Cardiac muscle cell (in vitro differentiated cells and primary cell): ENCODE results near the gene ATP2B1. TPM values are rescaled to one million over a fixed set of nuclear protein-coding genes. Genes with fewer than 3 reads are reported as not detected.

Experiments used
- DNase-seq, 2 donors: peaks; one replicate each; pipeline versions ENCODE4 v3.0.0 to v3.0.0-alpha.2; 2010 to 2017; ENCODE audit warnings: low read depth in 1 of 2, low spot score in 1 of 2
- H3K27ac ChIP-seq: fragments of 200-600 bp; sonication (generic); 2 replicates; pipeline ENCODE4 v1.5.1; 2016
- H3K27me3 ChIP-seq: fragments of 200-600 bp; sonication (generic); 2 replicates; pipeline ENCODE4 v1.6.0; 2016; ENCODE audit warnings: control low read depth
- H3K36me3 ChIP-seq: fragments of 200-600 bp; sonication (generic); 2 replicates; pipeline ENCODE4 v1.5.1; 2016; ENCODE audit warnings: control low read depth
- H3K4me1 ChIP-seq: fragments of 200-600 bp; sonication (generic); 2 replicates; pipeline ENCODE4 v1.8.1; 2017; ENCODE audit warnings: low read depth, mild to moderate bottlenecking, mixed run types
- H3K4me3 ChIP-seq: fragments of 200-600 bp; sonication (generic); 2 replicates; pipeline ENCODE4 v1.5.1; 2016; ENCODE audit warnings: mild to moderate bottlenecking
- H3K9me3 ChIP-seq: fragments of 200-600 bp; sonication (generic); 2 replicates; pipeline ENCODE4 v1.5.1; 2017; ENCODE audit warnings: low read depth, mild to moderate bottlenecking, control low read depth
- CTCF ChIP-seq: IDR thresholded peaks from 2 replicates; pipeline ENCODE4 v1.5.1; 2012; ENCODE audit warnings: low read depth, mild to moderate bottlenecking, low read length
- polyA plus RNA-seq: library from polyadenylated mRNA; unstranded; fragments of >200 nt; fragmentation: Nextera tagmentation; extraction: Ambion mirVana; gene quantifications from 2 replicates; pipeline ENCODE4 v1.2.1, GENCODE V29; 2016
- total RNA-seq: library from RNA; depleted of rRNA; stranded (reverse); fragments of >200 nt; gene quantifications from 2 replicates; pipeline ENCODE4 v1.2.3, GENCODE V29; 2016

Gene ATP2B1
- total and polyA plus RNA-seq, 2 experiments from 2014 or later, result 29.0 to 41.5 TPM

- Histone ChIP-seq H3K36me3 (no peaks in the 10 kb centered on the region), H3K4me3 (peak overlapping the region; percentile 96), H3K4me1 (no peaks in the 10 kb centered on the region), H3K9me3 (no peaks in the 10 kb centered on the region), H3K27ac (no peak overlapping the region), H3K27me3 (no peaks in the 10 kb centered on the region)
- TF ChIP-seq CTCF, result no peak
- DNase-seq, result no peak
Measured at GRCh38 chr12:89710873-89711750, 2.5 kb upstream of the ATP2B1 start.

GRCh38 chr12:89709995-89710872, 1.6 kb upstream of the ATP2B1 start:
- no peak for DNase-seq
- H3K27me3 ChIP-seq, result no peaks in the 10 kb centered on the region
- H3K4me1 ChIP-seq, result no peaks in the 10 kb centered on the region
- no peaks in the 10 kb centered on the region for H3K9me3 ChIP-seq
- H3K36me3 ChIP-seq, result no peaks in the 10 kb centered on the region
- peak overlapping the region; percentile 84 for H3K27ac ChIP-seq
- H3K4me3 ChIP-seq, result peak overlapping the region; percentile 96
- no peak for TF ChIP-seq CTCF

GRCh38 chr12:89709157-89709994, 738 bp upstream of the ATP2B1 start:
- H3K4me1 ChIP-seq, result no peaks in the 10 kb centered on the region
- no peak for TF ChIP-seq CTCF

GRCh38 chr12:89707703-89708564, 704 bp downstream of the ATP2B1 start:
- no peak for TF ChIP-seq CTCF
- no peaks in the 10 kb centered on the region for H3K36me3 ChIP-seq
- H3K4me3 ChIP-seq, result peak overlapping the region; percentile 96
- no peaks in the 10 kb centered on the region for H3K27me3 ChIP-seq
- no peaks in the 10 kb centered on the region for H3K4me1 ChIP-seq
- DNase-seq, result peak; percentile 27 to 59
- H3K9me3 ChIP-seq, result no peaks in the 10 kb centered on the region
- peak overlapping the region; percentile 88 for H3K27ac ChIP-seq

More at GRCh38 chr12:89709157-89709994, 738 bp upstream of the ATP2B1 start:
- Histone ChIP-seq H3K36me3 (no peaks in the 10 kb centered on the region), H3K27ac (peak overlapping the region; percentile 88), H3K4me3 (peak overlapping the region; percentile 96), H3K27me3 (no peaks in the 10 kb centered on the region), H3K9me3 (no peaks in the 10 kb centered on the region)
- DNase-seq, result peak; percentile 99 to 100
